OCI-LY7 (cell line): Measurements from ENCODE around the gene PHKG2. TPM values are rescaled to one million over a fixed set of nuclear protein-coding genes. Genes with fewer than 3 reads are reported as not detected.

Source experiments
- small RNA-seq: library from RNA; depleted of rRNA; stranded (forward); fragments of <200 nt; gene quantifications from one replicate; pipeline ENCODE3, GENCODE V24; 2014
- total RNA-seq, 2 experiments: library from RNA; depleted of rRNA in 1 of 2; stranded (reverse); fragments of >200 nt in 1 of 2; shearing (Covaris generic) in 1 of 2; gene quantifications; 2 replicates each; pipeline ENCODE4 v1.2.3, GENCODE V29; 2014 to 2022

PHKG2 gene
- total RNA-seq, 2 experiments from 2014 or later: 40.5 to 41.9 TPM

Small RNA genes lying within 50 kb of the gene (small RNA-seq; reads per million reads assigned to genes)
- gene RNU6-1043P (not detected), gene SNORA30 (5.6 reads per million, percentile 92 among the genes with 10 or more reads in this experiment)

Other genes with a start within 250 kb of the PHKG2 start
- gene ZNF768, start 221.9 kb upstream of the PHKG2 start, total RNA-seq (2014; rRNA removed; shearing (Covaris generic)): 43.4 and 63.7 TPM in 2 replicates
- 38.3 and 42.9 TPM in 2 replicates for gene ZNF768, start 221.9 kb upstream of the PHKG2 start, total RNA-seq (2022)
- gene ZNF747, start 213.6 kb upstream of the PHKG2 start, total RNA-seq (2014; rRNA removed; shearing (Covaris generic)): 15.7 and 22.2 TPM in 2 replicates
- gene ZNF747, start 213.6 kb upstream of the PHKG2 start, total RNA-seq (2022): 17.2 and 20.8 TPM in 2 replicates
- gene ZNF764, start 190.1 kb upstream of the PHKG2 start, total RNA-seq (2014; rRNA removed; shearing (Covaris generic)): 10.5 and 14.6 TPM in 2 replicates
- gene ZNF764, start 190.1 kb upstream of the PHKG2 start, total RNA-seq (2022): 12.8 and 13.8 TPM in 2 replicates
- gene ZNF688, start 176.7 kb upstream of the PHKG2 start, total RNA-seq (2014; rRNA removed; shearing (Covaris generic)): 17.5 and 19.8 TPM in 2 replicates
- gene ZNF688, start 176.7 kb upstream of the PHKG2 start, total RNA-seq (2022): 15.0 and 15.3 TPM in 2 replicates
- gene ZNF785, start 162.7 kb upstream of the PHKG2 start, total RNA-seq (2014; rRNA removed; shearing (Covaris generic)): 6.8 and 9.3 TPM in 2 replicates
- gene ZNF785, start 162.7 kb upstream of the PHKG2 start, total RNA-seq (2022): 4.1 and 4.6 TPM in 2 replicates
- gene ZNF689, start 138.0 kb upstream of the PHKG2 start, total RNA-seq (2014; rRNA removed; shearing (Covaris generic)): 13.1 and 15.0 TPM in 2 replicates
- 15.5 and 16.7 TPM in 2 replicates for gene ZNF689, start 138.0 kb upstream of the PHKG2 start, total RNA-seq (2022)
- 33.2 and 35.2 TPM in 2 replicates for gene PRR14, start 97.5 kb upstream of the PHKG2 start, total RNA-seq (2014; rRNA removed; shearing (Covaris generic))
- gene PRR14, start 97.5 kb upstream of the PHKG2 start, total RNA-seq (2022): 75.5 and 81.4 TPM in 2 replicates
- gene FBRS, start 90.0 kb upstream of the PHKG2 start, total RNA-seq (2014; rRNA removed; shearing (Covaris generic)): 31.8 and 36.8 TPM in 2 replicates
- gene FBRS, start 90.0 kb upstream of the PHKG2 start, total RNA-seq (2022): 89.8 and 97.5 TPM in 2 replicates
- gene SRCAP, start 49.3 kb upstream of the PHKG2 start, total RNA-seq (2014; rRNA removed; shearing (Covaris generic)): 15.6 and 41.8 TPM in 2 replicates
- 92.6 and 93.7 TPM in 2 replicates for gene SRCAP, start 49.3 kb upstream of the PHKG2 start, total RNA-seq (2022)
- 20.7 and 27.4 TPM in 2 replicates for gene CFAP119, start 13.6 kb downstream of the PHKG2 start, total RNA-seq (2014; rRNA removed; shearing (Covaris generic))
- 25.0 and 27.4 TPM in 2 replicates for gene CFAP119, start 13.6 kb downstream of the PHKG2 start, total RNA-seq (2022)
- gene RNF40, start 13.9 kb downstream of the PHKG2 start, total RNA-seq (2014; rRNA removed; shearing (Covaris generic)): 54.8 and 70.5 TPM in 2 replicates
- gene RNF40, start 13.9 kb downstream of the PHKG2 start, total RNA-seq (2022): 108 and 120 TPM in 2 replicates
- gene ZNF629, start 38.8 kb downstream of the PHKG2 start, total RNA-seq (2014; rRNA removed; shearing (Covaris generic)): 1.9 and 2.5 TPM in 2 replicates
- 1.0 and 1.1 TPM in 2 replicates for gene ZNF629, start 38.8 kb downstream of the PHKG2 start, total RNA-seq (2022)
- 17.8 and 20.6 TPM in 2 replicates for gene BCL7C, start 145.7 kb downstream of the PHKG2 start, total RNA-seq (2014; rRNA removed; shearing (Covaris generic))
- gene BCL7C, start 145.7 kb downstream of the PHKG2 start, total RNA-seq (2022): 11.0 and 11.5 TPM in 2 replicates
- 0.09 and 0.21 TPM in 2 replicates for gene CTF1, start 148.2 kb downstream of the PHKG2 start, total RNA-seq (2014; rRNA removed; shearing (Covaris generic))
- 0.46 and 0.68 TPM in 2 replicates for gene CTF1, start 148.2 kb downstream of the PHKG2 start, total RNA-seq (2022)
- 16.1 and 16.2 TPM in 2 replicates for gene FBXL19, start 175.1 kb downstream of the PHKG2 start, total RNA-seq (2014; rRNA removed; shearing (Covaris generic))
- gene FBXL19, start 175.1 kb downstream of the PHKG2 start, total RNA-seq (2022): 30.2 and 34.8 TPM in 2 replicates
- gene ORAI3, start 200.6 kb downstream of the PHKG2 start, total RNA-seq (2014; rRNA removed; shearing (Covaris generic)): 5.7 and 7.8 TPM in 2 replicates
- 16.3 and 18.3 TPM in 2 replicates for gene ORAI3, start 200.6 kb downstream of the PHKG2 start, total RNA-seq (2022)
- gene SETD1A, start 209.3 kb downstream of the PHKG2 start, total RNA-seq (2014; rRNA removed; shearing (Covaris generic)): 8.6 and 9.0 TPM in 2 replicates
- 35.7 and 36.0 TPM in 2 replicates for gene SETD1A, start 209.3 kb downstream of the PHKG2 start, total RNA-seq (2022)
- 1.9 and 3.3 TPM in 2 replicates for gene HSD3B7, start 236.8 kb downstream of the PHKG2 start, total RNA-seq (2014; rRNA removed; shearing (Covaris generic))
- gene HSD3B7, start 236.8 kb downstream of the PHKG2 start, total RNA-seq (2022): 2.4 and 2.6 TPM in 2 replicates